Endodermal cell (in vitro differentiated cells): ENCODE results near the gene SRR. TPM values are rescaled to one million over a fixed set of nuclear protein-coding genes. Genes with fewer than 3 reads are reported as not detected.
A peak's percentile ranks its signal among the peaks of the same experiment; 100 is the strongest.

Source experiments
- DNase-seq: peaks from one replicate; pipeline ENCODE4 v3.0.0-alpha.2; 2017
- H3K27ac ChIP-seq: 2 replicates; pipeline ENCODE4 v1.5.1; 2013; ENCODE audit warnings: mild to moderate bottlenecking, low read depth, low read length, moderate library complexity
- H3K27me3 ChIP-seq: 2 replicates; pipeline ENCODE4 v1.6.1; 2013; ENCODE audit warnings: mild to moderate bottlenecking, low read length, moderate library complexity; ENCODE audit not compliant: insufficient read depth, control insufficient read depth, poor library complexity, severe bottlenecking
- H3K36me3 ChIP-seq: 2 replicates; pipeline ENCODE4 v1.7.0; 2013; ENCODE audit warnings: mild to moderate bottlenecking, low read length, moderate library complexity; ENCODE audit not compliant: control insufficient read depth, insufficient read depth
- H3K4me1 ChIP-seq: one replicate; pipeline ENCODE4 v1.7.0; 2013; ENCODE audit warnings: low read length; ENCODE audit not compliant: control insufficient read depth, insufficient read depth
- H3K4me3 ChIP-seq: 2 replicates; pipeline ENCODE4 v1.5.1; 2013; ENCODE audit warnings: mild to moderate bottlenecking, low read length, moderate library complexity
- H3K9ac ChIP-seq: 2 replicates; pipeline ENCODE4 v1.6.1; 2013; ENCODE audit warnings: mild to moderate bottlenecking, low read length, moderate library complexity; ENCODE audit not compliant: poor library complexity, severe bottlenecking; ENCODE audit errors: extremely low read depth
- H3K9me3 ChIP-seq: 2 replicates; pipeline ENCODE4 v1.6.1; 2013; ENCODE audit warnings: mild to moderate bottlenecking, low read length, moderate library complexity; ENCODE audit not compliant: control insufficient read depth
- H3K27ac Mint-ChIP-seq: 2 replicates; pipeline ENCODE4 v1.8.0; 2020; ENCODE audit warnings: mixed read lengths
- H3K27me3 Mint-ChIP-seq: 2 replicates; pipeline ENCODE4 v1.8.0; 2021; ENCODE audit warnings: mild to moderate bottlenecking, mixed read lengths; ENCODE audit not compliant: insufficient read depth
- H3K36me3 Mint-ChIP-seq: 2 replicates; pipeline ENCODE4 v1.8.0; 2020; ENCODE audit warnings: low read depth, mixed read lengths
- H3K4me1 Mint-ChIP-seq: 2 replicates; pipeline ENCODE4 v1.8.0; 2020; ENCODE audit warnings: mixed read lengths
- H3K4me3 Mint-ChIP-seq: 2 replicates; pipeline ENCODE4 v1.8.0; 2020; ENCODE audit warnings: mild to moderate bottlenecking, moderate library complexity, mixed read lengths
- H3K9me3 Mint-ChIP-seq: 2 replicates; pipeline ENCODE4 v1.8.0; 2020; ENCODE audit warnings: mild to moderate bottlenecking, mixed read lengths
- CTCF ChIP-seq: fragments of 200-600 bp; sonication (generic); conservative IDR thresholded peaks from 2 replicates; pipeline ENCODE4 v1.5.0; 2021; ENCODE audit warnings: antibody characterized with exemption, mild to moderate bottlenecking
- WGBS, 2 experiments: methylation state at CpG; one replicate each; pipeline versions ENCODE4 v1.1.5 to v1.1.7; 2013; ENCODE audit warnings: missing lambda C conversion rate in 2 of 2, mixed read lengths in 1 of 2; ENCODE audit not compliant: insufficient coverage in 1 of 2, insufficient read length in 1 of 2; 5-methylcytosine and 5-hydroxymethylcytosine counted together
- total RNA-seq, 2 donors: library from RNA; stranded (reverse); fragmentation: NEBNext Ultra II Directional in 1 of 2; extraction: Animal tissue kit (Norgen Biotek cat#: 25700) in 1 of 2; gene quantifications; 2 replicates in 1 of 2; 3 replicates in 1 of 2; pipeline ENCODE4 v1.2.1, GENCODE V29; 2021

The SRR gene
- total RNA-seq, 2 donors from 2014 or later, result 10.2 to 38.0 TPM

DNA sequence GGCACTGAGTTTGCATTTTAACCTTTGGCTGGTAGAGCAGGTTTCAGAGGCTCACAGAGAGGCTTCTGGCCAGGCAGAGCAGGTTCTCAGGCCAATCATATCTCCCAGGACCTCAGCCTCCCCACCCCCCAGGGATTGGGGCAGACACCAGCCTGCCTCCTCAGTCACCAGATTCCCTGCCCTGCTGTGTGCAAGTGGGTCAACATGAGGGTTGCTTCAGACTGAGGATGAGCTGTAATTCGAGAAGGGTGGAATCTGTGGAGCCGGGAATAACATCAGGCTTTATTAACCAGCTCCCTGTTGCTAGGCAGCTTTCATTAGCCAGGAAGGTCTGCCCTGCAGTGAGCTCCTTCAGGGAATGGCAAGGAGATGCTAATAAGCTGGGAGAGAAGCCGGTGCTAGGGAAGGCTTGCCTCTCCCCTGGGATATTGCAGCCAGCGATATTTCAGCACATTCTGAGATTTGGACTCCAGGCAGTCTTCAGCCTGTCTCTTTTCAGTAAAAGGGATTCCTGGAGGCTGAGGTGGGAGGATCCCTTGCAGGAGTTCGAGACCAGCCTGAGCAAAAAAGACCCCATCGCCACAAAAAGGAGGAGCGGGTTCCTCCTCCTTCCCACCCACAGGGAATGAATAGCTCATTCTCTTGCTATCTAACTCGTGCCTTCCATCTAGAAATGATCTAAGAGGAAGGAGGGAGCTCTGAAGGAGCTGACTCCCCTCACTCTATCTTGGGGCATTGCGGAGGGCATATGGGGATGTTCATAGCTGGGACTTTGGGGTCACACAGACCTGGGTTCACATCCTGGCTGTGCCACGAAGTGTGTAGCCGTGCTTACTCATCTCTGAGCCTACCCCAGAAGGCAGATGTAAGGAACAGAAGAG, 44.3 kb downstream of the SRR start:
- Histone ChIP-seq H3K9me3 (no peaks in the 10 kb centered on the region), H3K4me1 (peaks cover 5% of the 10 kb centered on the region), H3K4me3 (peak overlapping the region; percentile 48), H3K36me3 (peaks cover 17% of the 10 kb centered on the region), H3K27ac (peak overlapping the region; percentile 91), H3K9ac (peak overlapping the region; percentile 36), H3K27me3 (no peaks in the 10 kb centered on the region)
- peaks cover 12% of the 10 kb centered on the region for H3K4me1 Mint-ChIP-seq
- no peaks in the 10 kb centered on the region for H3K27me3 Mint-ChIP-seq
- TF ChIP-seq CTCF, result no peak
- H3K9me3 Mint-ChIP-seq, result no peaks in the 10 kb centered on the region
- peak overlapping the region; percentile 93 for H3K27ac Mint-ChIP-seq
- 33 to 34% methylated on average over 4 to 11 of the region's 11 CpGs for WGBS, 2 experiments
- peak overlapping the region; percentile 26 for H3K4me3 Mint-ChIP-seq
- peak; percentile 99 for DNase-seq
- peaks cover 28% of the 10 kb centered on the region for H3K36me3 Mint-ChIP-seq

DNA sequence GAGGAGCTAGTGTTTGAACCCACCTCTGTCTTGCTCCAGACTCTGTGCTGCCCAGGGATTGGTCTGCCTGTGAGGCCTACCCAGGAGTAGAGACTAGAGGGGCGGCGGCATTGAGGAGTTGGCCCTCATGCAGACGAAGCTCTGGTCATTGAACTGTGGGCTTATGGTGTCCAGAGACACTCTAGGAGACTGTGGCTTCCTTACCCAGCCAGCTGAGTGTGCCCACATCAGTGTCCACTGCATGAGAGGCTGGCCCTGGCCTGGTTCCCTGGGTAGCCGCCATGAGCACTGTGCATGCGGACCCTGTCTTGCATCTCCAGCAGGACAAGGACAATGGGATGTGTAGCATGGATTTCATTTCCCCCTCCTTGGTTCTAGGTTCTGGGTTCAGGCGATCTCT, 47.5 kb downstream of the SRR start:
- Histone ChIP-seq H3K27me3 (no peaks in the 10 kb centered on the region), H3K36me3 (no peaks in the 10 kb centered on the region), H3K4me1 (peaks cover 5% of the 10 kb centered on the region), H3K4me3 (no peak overlapping the region), H3K27ac (no peak overlapping the region), H3K9me3 (no peaks in the 10 kb centered on the region), H3K9ac (no peak overlapping the region)
- Mint-ChIP-seq H3K27me3 (no peaks in the 10 kb centered on the region), H3K4me3 (no peak overlapping the region), H3K4me1 (peaks cover 12% of the 10 kb centered on the region), H3K9me3 (no peaks in the 10 kb centered on the region), H3K27ac (no peak overlapping the region), H3K36me3 (peaks cover 8% of the 10 kb centered on the region)
- 95 to 100% methylated on average over 4 to 6 of the region's 6 CpGs for WGBS, 2 experiments
- TF ChIP-seq CTCF, result no peak
- no peak for DNase-seq

- Mint-ChIP-seq H3K4me1 (no peaks in the 10 kb centered on the region), H3K27ac (no peak overlapping the region), H3K9me3 (no peaks in the 10 kb centered on the region), H3K27me3 (no peaks in the 10 kb centered on the region), H3K36me3 (peaks cover 7% of the 10 kb centered on the region), H3K4me3 (no peak overlapping the region)
- WGBS, 2 experiments, result 90 to 93% methylated on average over 6 to 8 of the region's 8 CpGs
- H3K36me3 ChIP-seq, result peaks cover 3% of the 10 kb centered on the region
- H3K4me1 ChIP-seq, result no peaks in the 10 kb centered on the region
- DNase-seq, result no peak
- no peak overlapping the region for H3K27ac ChIP-seq
- H3K9ac ChIP-seq, result no peak overlapping the region
- H3K27me3 ChIP-seq, result no peaks in the 10 kb centered on the region
- H3K4me3 ChIP-seq, result no peak overlapping the region
- TF ChIP-seq CTCF, result no peak
- H3K9me3 ChIP-seq, result no peaks in the 10 kb centered on the region
Observed at GRCh38 chr17:2354311-2354710, 50.6 kb downstream of the SRR start.
